ENCODE measurements around the gene AFF2.

AFF2 gene

GRCh38 chrX:148500423-148501385, at the start of gene AFF2:
AFF2 (plus strand) TSS chrX:148500617; CDS start chrX:148501098, 481 bp downstream.
- DNase-seq: peak in 1 of 2 donors; percentile 5

DNA sequence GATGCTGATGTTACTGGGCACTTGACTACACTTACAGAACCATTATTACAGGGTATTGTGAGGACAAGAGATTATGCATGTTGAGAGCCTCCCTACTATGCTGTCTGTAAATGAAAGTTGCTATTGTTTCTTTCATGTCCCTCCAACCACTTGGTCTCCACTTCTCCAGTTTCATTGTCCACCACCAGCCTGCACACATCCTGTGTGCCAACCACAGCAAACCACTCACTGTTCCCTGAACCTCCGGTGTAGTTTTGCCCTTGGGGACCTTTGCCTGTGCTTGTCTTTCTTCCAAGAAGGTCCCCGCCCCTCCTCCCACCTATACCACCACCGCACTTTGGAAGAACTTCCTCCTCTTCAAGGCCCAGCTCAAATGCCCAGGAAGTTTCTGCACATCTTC, 43.1 kb upstream of the AFF2 start:
- no peak for DNase-seq

DNA sequence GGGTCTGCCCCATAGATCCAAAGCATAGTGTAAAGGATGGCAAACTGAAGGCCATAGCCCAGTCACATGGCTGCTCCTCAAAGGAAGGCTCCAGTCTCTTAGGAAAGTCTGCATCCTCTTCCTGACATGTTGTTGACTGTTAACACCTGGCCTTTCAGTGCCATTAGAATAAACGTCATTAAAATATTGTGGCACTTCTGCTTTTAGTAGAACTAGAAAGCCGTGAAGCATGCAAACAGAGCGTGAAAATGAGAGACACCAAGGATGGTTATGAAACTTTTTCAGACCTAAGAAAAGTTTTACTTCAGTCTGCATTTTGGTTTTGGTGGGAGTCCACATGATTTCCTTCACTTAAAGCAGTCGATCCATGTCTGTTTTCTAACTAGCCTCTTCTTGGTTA, 41.1 kb upstream of the AFF2 start:
- DNase-seq: no peak

- DNase-seq: no peak
These were observed 34.1 kb upstream of the AFF2 start for GRCh38 chrX:148466292-148466691.

GRCh38 chrX:148470324-148470723, 30.1 kb upstream of the AFF2 start:
- DNase-seq: no peak

GRCh38 chrX:148474030-148474429, 26.4 kb upstream of the AFF2 start:
- no peak for DNase-seq

GRCh38 chrX:148492057-148492456, 8.4 kb upstream of the AFF2 start:
- no peak for DNase-seq

GRCh38 chrX:148495176-148495575, 5.2 kb upstream of the AFF2 start:
- DNase-seq: no peak

- DNase-seq: no peak
These were observed 2.4 kb upstream of the AFF2 start for GRCh38 chrX:148498067-148498466.

- no peak for DNase-seq
These were observed 587 bp upstream of the AFF2 start for GRCh38 chrX:148499638-148500422.

DNA sequence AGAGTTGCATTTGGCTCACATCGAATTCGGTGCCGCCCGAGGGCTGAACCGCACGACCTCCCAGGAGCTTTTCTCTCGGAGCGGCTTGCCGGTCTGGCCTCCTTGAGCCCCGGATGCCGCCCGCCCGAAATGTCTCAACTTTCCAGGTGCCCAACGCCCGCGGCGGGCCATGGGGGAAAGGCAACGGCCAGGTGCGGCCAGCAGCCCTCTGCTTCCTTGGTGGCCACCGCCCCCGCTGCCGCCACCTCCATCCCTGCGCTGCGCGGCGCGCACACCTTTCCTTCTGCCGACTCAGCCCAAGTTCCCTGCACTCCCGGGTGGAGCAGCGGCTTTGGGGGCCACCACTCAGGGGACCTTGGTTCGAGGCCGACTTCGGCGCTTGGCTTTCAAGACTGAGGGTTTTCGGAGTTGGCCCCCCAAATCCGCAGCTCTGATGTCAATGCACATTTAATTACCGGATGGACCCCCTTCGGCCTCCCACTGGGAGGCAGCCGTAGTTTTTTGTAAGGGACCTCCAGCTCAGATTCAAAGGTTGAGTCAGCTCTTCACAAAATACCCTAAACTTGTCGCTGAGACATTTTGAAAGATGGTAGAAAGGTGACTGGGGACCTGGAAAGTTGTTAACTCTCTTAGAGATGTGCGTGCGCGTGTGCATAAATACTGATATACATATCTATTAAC, 1.1 kb downstream of the AFF2 start:
- DNase-seq: no peak

DNA sequence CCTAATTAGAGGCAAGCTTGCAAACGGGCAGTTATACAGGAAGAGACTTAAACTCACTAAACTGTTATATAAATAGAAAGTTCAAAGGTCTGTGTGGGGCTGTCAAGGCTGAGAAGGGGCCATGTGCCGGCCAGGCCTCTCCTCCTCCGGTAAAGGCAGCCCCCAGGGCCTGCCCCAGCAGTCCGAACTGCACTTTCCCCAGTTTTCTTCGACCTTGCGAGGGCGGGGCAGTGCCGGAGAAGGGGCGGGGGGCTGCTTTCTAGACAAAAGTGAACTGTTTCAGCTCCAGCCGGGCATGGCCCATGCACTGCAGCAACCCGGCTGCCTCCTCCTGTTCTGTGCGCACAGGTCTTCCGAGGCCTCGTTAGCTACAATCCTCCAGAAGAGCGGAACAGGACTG, 4.1 kb downstream of the AFF2 start:
- no peak for DNase-seq

GRCh38 chrX:148507418-148507817, 7.0 kb downstream of the AFF2 start:
- DNase-seq: no peak

DNA sequence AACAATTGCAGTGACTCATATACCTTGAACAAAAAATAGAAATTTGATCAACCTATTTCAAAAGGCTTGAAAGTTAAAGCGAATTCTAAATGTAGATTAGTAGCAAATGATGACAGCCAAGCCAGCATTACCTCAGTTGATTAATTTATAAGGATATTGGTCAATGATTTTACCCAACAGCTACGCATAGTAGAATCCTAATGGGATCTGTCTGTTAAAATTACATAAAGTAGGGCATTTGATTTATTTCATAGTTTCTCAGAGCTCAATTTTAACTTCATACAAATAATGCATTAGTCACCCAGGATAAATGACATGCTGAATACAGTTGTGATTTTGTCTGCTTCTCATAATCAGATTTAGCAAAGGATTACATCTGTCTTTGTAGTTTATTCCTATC, 12.0 kb downstream of the AFF2 start:
- DNase-seq: no peak

- no peak for DNase-seq
These were observed 13.2 kb downstream of the AFF2 start for GRCh38 chrX:148513661-148514060.

- no peak for DNase-seq
These were observed 16.8 kb downstream of the AFF2 start for GRCh38 chrX:148517176-148517575.

- no peak for DNase-seq
These were observed 21.6 kb downstream of the AFF2 start for GRCh38 chrX:148522006-148522405.

- DNase-seq: no peak
These were observed 23.1 kb downstream of the AFF2 start for GRCh38 chrX:148523303-148524080.

- DNase-seq: peak; percentile 1 to 2
These were observed 30.2 kb downstream of the AFF2 start for GRCh38 chrX:148530464-148531077.

GRCh38 chrX:148534291-148534690, 33.9 kb downstream of the AFF2 start:
- DNase-seq: no peak

DNA sequence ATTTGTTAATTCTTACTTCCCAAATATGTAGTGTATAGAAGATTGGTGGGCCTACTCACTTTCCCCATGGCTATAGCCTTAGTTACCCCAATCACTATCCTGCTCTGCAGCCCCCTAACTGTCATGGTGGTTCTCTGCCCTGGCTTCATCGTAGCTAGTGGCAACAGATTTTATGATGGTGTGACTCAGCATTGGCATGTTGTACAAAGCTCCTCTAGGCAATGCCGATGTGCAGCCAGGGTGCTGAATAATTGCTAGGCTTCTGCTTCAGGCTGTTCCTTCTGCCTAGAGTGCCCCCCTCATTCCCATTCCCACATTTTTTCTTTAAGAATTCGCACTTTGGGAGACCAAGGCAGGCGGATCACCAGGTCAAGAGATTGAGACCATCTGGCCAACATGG, 35.2 kb downstream of the AFF2 start:
- DNase-seq: no peak

DNA sequence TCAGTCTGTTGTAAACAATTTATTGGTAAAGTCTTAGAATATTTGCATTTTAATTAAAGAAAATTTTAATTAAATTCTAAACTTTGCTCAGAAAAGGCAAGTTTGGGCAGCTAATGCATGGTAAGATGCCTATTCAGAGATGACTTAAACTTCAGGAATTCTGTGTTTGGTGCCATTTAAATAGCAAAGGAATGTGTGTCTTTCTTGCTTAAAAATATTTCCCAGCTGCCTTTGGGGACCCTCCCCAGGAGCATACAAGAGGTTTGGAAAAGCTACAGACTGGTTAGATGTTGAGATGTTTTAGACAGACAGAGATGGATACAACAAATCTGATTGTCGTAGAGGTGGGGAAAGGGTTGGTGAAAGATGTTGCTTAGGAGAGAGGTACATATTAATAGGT, 36.5 kb downstream of the AFF2 start:
- no peak for DNase-seq

Measured in stimulated activated CD4-positive, alpha-beta T cell treated with anti-CD3 and anti-CD28 coated beads, Interleukin-2, amount 100 ng/mL, for 48 hours (primary cell).